Effector memory CD4-positive, alpha-beta T cell (primary cell): ENCODE results near the gene IQCF5.

Experiments used
- DNase-seq, 3 donors: peaks; one replicate each; pipeline ENCODE4 v3.0.0-alpha.2; 2020
- H3K27ac ChIP-seq: 2 replicates; pipeline ENCODE4 v1.7.0; 2013; ENCODE audit warnings: mild to moderate bottlenecking, low read length, moderate library complexity; ENCODE audit not compliant: insufficient read depth, poor library complexity, severe bottlenecking
- H3K27me3 ChIP-seq: replicated peaks from 2 replicates; pipeline ENCODE4 v1.7.0; 2013; ENCODE audit warnings: mild to moderate bottlenecking, low read length; ENCODE audit not compliant: insufficient read depth, control insufficient read depth, poor library complexity, severe bottlenecking
- H3K36me3 ChIP-seq: 2 replicates; pipeline ENCODE4 v1.7.0; 2013; ENCODE audit warnings: mild to moderate bottlenecking, low read length, moderate library complexity; ENCODE audit not compliant: control insufficient read depth, insufficient read depth
- H3K4me1 ChIP-seq: 2 replicates; pipeline ENCODE4 v1.7.0; 2013; ENCODE audit warnings: low read length, mild to moderate bottlenecking; ENCODE audit not compliant: control insufficient read depth, insufficient read depth, poor library complexity, severe bottlenecking
- H3K4me3 ChIP-seq: 2 replicates; pipeline ENCODE4 v1.7.0; 2013; ENCODE audit warnings: low read length, low read depth, mild to moderate bottlenecking; ENCODE audit not compliant: insufficient read depth, poor library complexity, severe bottlenecking
- H3K9me3 ChIP-seq: 2 replicates; pipeline ENCODE4 v1.7.0; 2013; ENCODE audit warnings: mild to moderate bottlenecking, low read length, moderate library complexity; ENCODE audit not compliant: control insufficient read depth

The IQCF5 gene

DNA sequence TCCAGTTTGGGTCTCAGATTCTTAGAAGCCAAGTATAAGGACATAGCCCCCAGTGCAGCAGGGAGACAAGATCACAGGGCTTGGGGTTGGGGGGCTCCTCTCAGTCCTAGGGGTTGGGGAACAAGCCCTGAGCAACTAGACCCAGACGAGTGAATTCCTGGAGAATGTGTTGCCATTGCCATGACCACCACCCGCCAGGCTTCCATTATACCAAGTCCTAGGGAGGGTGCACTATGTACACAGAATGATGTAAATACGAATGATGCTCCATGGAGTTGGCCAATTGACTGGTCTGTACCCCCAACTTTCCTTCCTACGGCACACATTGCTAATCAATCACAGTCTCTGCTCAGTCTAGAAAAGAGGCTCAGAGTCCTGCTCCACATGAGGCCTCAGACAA is 19.0 kb upstream of the IQCF5 start:
- H3K27ac ChIP-seq: no peak overlapping the region
- no peak for DNase-seq
- H3K9me3 ChIP-seq: no peaks in the 10 kb centered on the region
- H3K36me3 ChIP-seq: no peaks in the 10 kb centered on the region
- no peaks in the 10 kb centered on the region for H3K27me3 ChIP-seq
- H3K4me3 ChIP-seq: no peak overlapping the region
- no peaks in the 10 kb centered on the region for H3K4me1 ChIP-seq

DNA sequence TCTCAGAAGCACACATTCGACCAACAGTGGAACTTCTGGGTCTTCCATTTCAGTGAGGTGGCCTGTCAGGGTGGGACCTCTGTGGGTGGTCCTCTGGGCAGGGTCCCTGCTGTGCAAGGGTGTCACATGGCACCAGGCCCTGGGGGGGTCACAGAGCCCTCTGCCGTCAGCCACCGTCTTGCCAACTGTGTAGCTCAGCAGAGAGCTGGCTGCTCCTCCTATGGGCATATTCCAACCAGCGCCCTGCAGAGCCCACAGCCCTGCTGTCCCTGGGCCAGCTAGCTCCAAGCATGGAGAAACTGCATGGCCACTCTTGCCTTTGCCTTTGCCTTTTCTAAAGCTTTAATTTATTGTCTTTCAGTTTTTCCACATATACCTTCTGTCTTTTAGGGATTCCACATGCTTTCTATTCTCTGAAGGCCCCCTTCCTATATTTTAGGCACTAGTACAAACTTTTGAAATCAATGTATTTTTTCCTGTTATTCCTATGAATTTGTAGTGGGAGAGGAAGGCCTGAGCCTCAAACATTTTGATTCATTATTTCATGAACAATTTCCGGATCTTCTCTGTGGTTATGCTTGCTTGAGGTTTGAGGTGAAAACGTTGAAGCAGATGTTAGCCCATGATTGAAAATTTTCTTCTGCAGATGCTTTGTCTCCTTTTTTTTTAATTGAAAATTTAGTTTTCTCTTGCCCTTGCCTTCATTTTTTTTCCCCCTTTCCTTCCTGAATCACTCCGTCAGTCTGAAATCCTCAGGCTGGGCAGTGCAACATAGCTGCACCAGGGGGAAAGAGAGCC is 16.0 kb upstream of the IQCF5 start:
- no peak overlapping the region for H3K4me3 ChIP-seq
- no peaks in the 10 kb centered on the region for H3K9me3 ChIP-seq
- no peak overlapping the region for H3K27ac ChIP-seq
- H3K4me1 ChIP-seq: no peaks in the 10 kb centered on the region
- H3K27me3 ChIP-seq: no peaks in the 10 kb centered on the region
- DNase-seq: no peak
- H3K36me3 ChIP-seq: no peaks in the 10 kb centered on the region

DNA sequence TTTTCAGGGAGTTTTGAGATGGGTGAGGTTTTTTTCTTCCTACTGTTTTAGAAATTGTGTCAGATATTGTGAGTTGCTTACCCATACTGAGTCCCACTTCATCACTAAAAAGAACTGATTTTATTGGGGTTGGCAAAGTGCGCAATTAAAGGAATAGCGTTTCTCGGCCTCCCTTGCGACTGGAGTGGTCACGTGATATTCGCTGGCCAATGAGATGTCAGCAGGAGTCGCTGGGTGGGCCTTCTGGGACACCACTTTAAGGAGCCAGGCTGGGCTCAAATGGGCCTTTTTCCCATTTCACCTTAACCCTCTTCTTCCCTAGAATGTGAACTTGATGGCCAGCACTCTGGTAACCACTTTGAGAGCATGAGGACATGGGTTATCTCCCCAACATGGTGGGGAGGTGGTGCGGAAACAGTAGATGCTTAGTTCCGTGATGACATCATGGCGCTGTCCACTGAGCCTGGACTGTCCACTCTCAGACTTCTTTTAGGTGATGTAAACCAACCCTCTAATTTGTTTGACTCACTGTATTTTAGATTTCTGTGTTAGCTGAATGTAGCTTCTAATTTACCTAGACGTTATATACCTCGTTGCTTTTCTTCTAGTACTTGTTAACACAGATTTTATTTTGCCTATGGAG is 13.2 kb upstream of the IQCF5 start:
- H3K4me1 ChIP-seq: no peaks in the 10 kb centered on the region
- no peak for DNase-seq
- no peak overlapping the region for H3K4me3 ChIP-seq
- H3K27me3 ChIP-seq: no peaks in the 10 kb centered on the region
- H3K9me3 ChIP-seq: no peaks in the 10 kb centered on the region
- H3K27ac ChIP-seq: no peak overlapping the region
- no peaks in the 10 kb centered on the region for H3K36me3 ChIP-seq

DNA sequence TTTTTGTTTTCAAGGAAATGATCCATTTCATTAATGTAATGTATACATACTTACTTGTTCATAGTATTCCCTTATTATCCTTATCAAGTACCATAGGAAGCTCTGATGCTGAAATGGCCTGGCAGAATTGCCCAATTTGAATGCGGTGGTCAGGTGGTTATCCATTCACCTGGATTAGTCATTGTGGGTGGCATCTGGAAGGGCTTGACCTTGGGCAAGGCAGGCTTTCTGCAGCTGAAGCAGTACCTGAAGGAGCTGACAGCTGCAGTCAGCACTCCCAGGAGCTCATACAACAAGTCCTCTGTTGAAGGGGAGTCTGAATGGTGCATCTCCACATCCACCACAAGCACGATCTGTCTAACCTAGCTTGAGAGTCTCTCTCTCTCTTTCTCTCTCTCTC is 12.2 kb upstream of the IQCF5 start:
- Histone ChIP-seq H3K4me3 (no peak overlapping the region), H3K4me1 (no peaks in the 10 kb centered on the region), H3K9me3 (no peaks in the 10 kb centered on the region), H3K36me3 (no peaks in the 10 kb centered on the region), H3K27me3 (no peaks in the 10 kb centered on the region), H3K27ac (no peak overlapping the region)
- no peak for DNase-seq

DNA sequence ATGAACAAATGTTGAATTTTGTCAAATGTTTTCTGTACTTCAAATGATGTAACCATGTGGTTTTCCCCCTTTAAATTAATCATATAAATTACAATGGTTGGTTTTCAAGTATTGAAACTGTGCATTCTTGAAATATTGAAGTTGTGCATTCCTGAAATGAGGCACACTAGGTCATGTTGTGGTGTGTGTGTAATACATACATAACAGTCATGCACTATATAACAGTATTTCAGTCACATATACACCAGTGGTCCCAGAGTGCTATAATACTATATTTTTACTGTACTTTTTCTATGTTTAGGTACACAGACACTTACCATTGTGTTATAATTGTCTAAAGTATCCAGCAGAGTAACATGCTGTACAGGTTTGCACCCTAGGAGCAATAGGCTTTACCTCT is 11.0 kb upstream of the IQCF5 start:
- DNase-seq: no peak
- Histone ChIP-seq H3K4me3 (no peak overlapping the region), H3K27me3 (no peaks in the 10 kb centered on the region), H3K27ac (no peak overlapping the region), H3K9me3 (no peaks in the 10 kb centered on the region), H3K36me3 (no peaks in the 10 kb centered on the region), H3K4me1 (no peaks in the 10 kb centered on the region)

DNA sequence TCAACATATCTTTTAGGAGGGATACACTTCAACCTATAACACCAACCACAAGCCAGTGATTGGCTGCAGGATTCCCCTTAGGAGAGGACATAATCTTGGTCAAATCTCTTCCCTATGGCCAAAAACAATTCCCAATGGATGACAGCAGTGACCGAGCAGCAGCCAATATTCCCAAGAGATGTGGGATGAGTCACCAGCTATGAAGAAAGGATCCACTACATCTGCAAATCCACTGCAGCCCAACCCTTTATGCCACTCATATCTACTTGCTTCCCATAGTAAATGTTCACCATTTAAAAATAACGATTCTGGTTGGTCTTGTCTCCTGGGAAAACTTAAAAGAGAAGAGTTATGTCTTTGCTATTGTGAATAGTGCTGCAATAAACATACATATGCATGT is 4.5 kb upstream of the IQCF5 start:
- Histone ChIP-seq H3K27me3 (no peaks in the 10 kb centered on the region), H3K36me3 (no peaks in the 10 kb centered on the region), H3K4me1 (no peaks in the 10 kb centered on the region), H3K4me3 (no peak overlapping the region), H3K9me3 (no peaks in the 10 kb centered on the region), H3K27ac (no peak overlapping the region)
- DNase-seq: no peak

DNA sequence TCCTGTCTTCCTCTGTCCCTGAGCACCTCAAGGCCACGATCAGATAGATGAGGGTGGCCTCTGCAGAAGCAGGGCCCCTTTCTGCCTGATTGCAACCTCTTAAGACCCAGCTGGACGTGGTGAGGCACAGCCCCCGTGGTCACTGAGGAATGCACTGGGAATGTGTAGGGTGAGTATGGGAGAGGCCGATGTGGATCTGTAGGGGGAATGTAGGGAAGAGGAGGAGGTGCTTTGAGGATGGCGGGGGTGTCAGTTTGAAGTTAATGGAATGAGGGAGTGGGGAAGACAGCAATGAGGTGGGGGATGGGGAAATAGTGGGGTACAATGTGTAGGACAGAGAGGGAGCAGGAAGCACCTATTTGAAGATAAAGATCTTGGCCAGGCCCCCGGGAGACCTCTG is 785 bp upstream of the IQCF5 start:
- Histone ChIP-seq H3K36me3 (no peaks in the 10 kb centered on the region), H3K27me3 (no peaks in the 10 kb centered on the region), H3K27ac (no peak overlapping the region), H3K4me3 (no peak overlapping the region), H3K4me1 (no peaks in the 10 kb centered on the region), H3K9me3 (no peaks in the 10 kb centered on the region)
- no peak for DNase-seq

DNA sequence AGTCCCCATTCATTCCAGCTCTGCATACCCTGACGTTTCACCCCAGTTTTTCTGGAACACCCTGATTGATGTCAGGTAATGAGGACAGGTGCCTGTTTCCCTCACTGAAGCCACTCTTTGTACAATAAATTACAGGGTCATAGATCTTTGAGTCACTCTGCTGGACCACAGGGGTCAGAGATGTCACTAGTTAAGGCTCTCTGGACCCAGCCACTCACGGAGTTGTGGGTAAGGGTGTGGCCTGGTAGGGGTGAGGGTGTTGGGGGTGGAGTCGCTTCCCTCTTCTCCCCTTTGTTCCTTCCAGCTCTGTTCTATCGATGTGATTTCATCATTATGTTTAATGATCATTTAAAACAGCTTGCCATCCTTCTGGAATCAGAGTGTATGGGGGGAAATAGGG is 512 bp downstream of the IQCF5 start:
- H3K4me1 ChIP-seq: no peaks in the 10 kb centered on the region
- no peak overlapping the region for H3K4me3 ChIP-seq
- no peaks in the 10 kb centered on the region for H3K27me3 ChIP-seq
- no peaks in the 10 kb centered on the region for H3K36me3 ChIP-seq
- no peak overlapping the region for H3K27ac ChIP-seq
- H3K9me3 ChIP-seq: no peaks in the 10 kb centered on the region
- no peak for DNase-seq

DNA sequence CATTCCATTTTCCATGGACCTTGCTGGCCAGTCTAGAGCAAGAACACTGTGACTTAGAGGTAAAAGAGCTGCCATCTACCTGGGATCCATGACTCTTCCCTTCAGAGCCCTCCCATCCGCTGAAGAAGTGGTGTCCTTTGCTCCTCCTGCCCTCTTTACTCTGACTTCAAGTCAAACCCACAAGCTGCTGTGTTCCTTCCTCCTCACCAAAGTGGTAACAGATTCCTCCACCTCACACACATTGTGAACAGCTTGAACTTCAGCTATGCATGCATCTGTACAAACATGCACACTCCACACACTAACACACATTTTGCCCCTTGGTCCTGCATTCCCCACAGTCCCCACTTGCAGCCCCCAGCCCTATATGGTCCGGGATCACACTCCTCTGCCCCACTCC is 990 bp downstream of the IQCF5 start:
- H3K36me3 ChIP-seq: no peaks in the 10 kb centered on the region
- H3K4me1 ChIP-seq: no peaks in the 10 kb centered on the region
- DNase-seq: no peak
- no peaks in the 10 kb centered on the region for H3K27me3 ChIP-seq
- H3K27ac ChIP-seq: no peak overlapping the region
- H3K4me3 ChIP-seq: no peak overlapping the region
- H3K9me3 ChIP-seq: no peaks in the 10 kb centered on the region

DNA sequence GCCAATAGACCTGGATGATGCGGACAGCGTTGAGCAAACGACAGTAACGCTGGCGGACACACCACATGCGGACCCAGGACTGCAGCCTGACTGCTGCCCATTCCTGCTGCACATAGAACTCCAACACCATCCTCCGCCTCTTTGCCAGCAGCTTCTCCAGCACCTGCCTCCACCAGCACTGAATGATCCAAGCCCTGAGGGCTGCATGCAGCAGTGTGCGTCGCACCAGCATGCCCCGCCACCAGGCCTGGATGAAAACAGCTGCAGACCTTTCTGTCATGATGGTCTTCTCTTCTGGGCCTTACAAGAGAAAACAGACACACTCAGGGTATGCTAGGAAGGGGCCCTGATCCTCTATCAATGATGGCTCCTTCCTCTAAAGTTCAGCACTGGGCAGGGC is 1.5 kb downstream of the IQCF5 start:
- Histone ChIP-seq H3K27ac (no peak overlapping the region), H3K27me3 (no peaks in the 10 kb centered on the region), H3K4me1 (no peaks in the 10 kb centered on the region), H3K4me3 (no peak overlapping the region), H3K36me3 (no peaks in the 10 kb centered on the region), H3K9me3 (no peaks in the 10 kb centered on the region)
- DNase-seq: no peak
